ENCODE data around the gene DIP2C.

Gene DIP2C

DNA sequence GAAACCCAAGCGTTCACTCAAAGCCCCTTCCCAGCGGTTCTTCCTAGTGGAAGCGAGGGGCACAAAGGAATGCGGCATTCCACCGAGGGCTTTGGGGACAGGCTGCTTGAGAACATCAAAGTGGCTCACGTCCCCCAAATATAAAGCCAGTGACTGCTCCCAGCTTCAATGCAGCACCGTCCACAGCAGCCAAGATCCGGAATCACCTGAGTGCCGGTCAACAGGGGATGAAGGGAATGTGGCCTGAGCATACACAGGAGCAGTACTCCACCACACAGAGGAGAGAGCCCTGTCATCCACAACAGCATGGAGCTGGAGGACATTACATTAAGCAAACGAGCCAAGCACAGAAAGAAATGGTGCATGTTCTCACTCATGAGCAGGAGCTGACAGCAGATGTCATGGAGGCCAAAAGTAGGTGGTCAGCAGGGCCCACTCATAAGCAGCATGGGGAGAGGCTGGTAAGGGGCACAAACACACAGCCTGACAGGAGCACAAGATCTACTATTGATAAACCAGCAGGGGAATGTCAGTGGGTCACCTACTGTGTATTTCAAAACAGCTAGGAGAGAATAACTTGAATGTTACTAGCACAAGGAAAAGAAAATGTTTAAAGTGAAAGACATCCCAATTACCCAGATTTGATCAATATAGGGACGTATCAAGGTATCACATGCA is 79.5 kb downstream of the DIP2C start:
- DNase-seq (ENCODE audit: insufficient read length) (no peak), FAIRE-seq (no peak)
- TF ChIP-seq POLR2AphosphoS5 (IDR thresholded peaks at IDR 0.05; ENCODE audit: low read depth, low read length): no peak
- no peak for TF ChIP-seq TAF1 (IDR thresholded peaks at IDR 0.05; ENCODE audit: borderline replicate concordance, low read depth, low read length)

GRCh38 chr10:609262-609658 is 80.2 kb downstream of the DIP2C start:
- FAIRE-seq (no peak), DNase-seq (ENCODE audit: insufficient read length) (no peak)
- no peak for TF ChIP-seq POLR2A (IDR thresholded peaks at IDR 0.05; ENCODE audit: low read depth, low read length)
- TF ChIP-seq TAF1 (IDR thresholded peaks at IDR 0.05; ENCODE audit: borderline replicate concordance, low read depth, low read length): no peak
- no peak for TF ChIP-seq POLR2AphosphoS5 (IDR thresholded peaks at IDR 0.05; ENCODE audit: low read depth, low read length)

DNA sequence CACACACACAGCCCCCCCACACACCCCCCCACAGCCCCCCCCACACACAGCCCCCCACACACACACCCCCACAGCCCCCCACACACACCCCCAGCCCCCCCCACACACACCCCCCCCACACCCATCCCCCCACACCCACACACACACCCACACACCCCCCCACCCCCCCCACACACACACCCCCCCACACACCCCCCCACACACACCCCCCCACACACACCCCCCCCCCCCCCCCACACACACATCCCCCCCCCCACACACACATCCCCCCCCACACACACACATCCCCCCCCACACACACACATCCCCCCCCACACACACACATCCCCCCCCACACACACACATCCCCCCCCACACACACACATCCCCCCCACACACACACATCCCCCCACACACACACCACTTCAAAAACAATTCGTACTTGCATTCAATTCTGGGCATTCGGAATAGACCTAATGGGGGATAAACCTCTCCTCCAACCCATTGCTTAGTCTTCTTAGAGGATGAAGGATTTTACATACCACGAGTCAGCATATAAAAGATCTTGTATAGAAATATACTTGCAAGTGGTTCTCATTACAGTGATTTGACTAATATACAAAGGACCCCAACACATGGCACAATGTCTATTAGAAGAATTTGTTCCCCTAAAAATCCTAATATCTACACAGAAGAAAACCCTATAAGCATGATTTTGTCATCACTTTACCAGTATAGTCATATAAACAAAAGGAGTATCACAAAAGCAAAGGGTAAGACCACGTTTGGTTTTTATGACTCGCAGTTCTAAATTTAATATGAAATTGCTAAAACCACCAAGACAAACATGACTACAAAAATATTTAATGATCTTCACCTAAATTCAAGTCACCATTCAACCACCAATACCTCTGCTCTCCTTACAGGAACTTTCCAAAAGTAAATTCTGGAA is 80.9 kb downstream of the DIP2C start:
- no peak for TF ChIP-seq TAF1 (IDR thresholded peaks at IDR 0.05; ENCODE audit: borderline replicate concordance, low read depth, low read length)
- DNase-seq (ENCODE audit: insufficient read length): no peak
- FAIRE-seq: no peak

DNA sequence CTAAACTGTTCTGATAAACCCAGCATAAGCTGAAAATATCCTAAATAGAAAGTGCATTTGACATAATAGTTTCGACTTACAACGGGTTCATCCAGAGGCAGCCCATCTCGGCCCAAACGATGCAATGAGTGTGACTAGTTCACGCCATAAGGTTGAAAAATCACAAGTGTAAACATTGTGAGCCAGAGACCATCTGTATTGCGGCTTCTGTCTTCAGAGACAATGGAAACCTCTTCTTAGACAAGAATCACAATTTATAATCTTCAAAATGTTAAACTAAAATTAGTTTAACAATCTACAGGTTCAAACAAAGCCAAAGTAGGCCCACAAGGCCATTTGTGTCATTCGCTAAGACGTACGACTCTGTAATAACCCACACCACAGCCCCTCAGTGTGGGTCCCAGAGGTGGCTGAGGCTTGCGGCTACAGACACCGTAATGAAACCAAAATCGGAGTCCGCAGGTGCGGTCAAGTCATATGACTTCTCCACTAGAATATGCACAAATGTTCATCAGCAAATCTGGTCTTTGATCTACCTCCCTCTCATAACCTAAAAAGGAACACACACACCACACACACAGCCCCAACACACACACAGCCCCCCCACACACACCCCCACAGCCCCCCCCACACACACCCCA is 81.8 kb downstream of the DIP2C start:
- no peak for FAIRE-seq
- TF ChIP-seq TAF1 (IDR thresholded peaks at IDR 0.05; ENCODE audit: borderline replicate concordance, low read depth, low read length) (no peak), POLR2A (IDR thresholded peaks at IDR 0.05; ENCODE audit: low read depth, low read length) (no peak), POLR2AphosphoS5 (IDR thresholded peaks at IDR 0.05; ENCODE audit: low read depth, low read length) (no peak)

DNA sequence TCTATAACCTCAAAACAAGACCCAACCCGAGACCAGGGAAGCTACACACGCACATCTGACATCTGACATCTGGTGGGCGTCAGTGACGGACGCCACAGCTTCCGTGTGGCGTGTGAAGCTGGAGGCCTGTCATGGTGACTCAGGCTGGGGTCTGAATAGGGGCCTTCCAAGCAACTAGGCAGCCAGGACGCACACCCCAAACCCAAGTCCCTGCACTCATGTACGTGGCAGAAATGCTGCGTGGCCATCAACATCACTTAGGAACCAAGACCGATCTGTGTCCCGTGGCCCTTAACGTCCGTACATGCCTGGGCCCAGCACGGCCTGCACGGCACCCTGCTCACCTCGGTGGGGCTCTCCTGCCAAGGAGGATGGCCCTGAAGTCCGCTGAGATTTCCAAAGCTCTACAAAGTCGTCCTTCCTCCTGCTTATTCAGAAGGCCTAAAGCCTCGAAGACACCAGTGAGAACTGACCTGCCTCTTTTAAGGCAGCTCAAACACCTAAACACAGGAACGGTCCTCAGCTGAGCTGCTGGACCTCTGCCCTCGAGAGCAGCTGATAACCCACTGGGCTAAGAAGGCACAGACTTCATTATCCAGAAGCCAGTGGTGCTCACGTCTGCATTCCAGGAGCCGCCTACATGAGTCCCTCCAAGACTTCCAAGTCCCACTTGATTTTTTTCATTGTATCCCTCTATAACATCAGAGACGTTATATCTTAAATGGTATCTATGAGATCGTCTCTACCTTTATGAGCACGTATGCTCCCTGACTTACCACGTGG is 82.5 kb downstream of the DIP2C start:
- DNase-seq (ENCODE audit: insufficient read length): no peak
- no peak for TF ChIP-seq POLR2AphosphoS5 (IDR thresholded peaks at IDR 0.05; ENCODE audit: low read depth, low read length)
- TF ChIP-seq POLR2A (IDR thresholded peaks at IDR 0.05; ENCODE audit: low read depth, low read length): no peak
- TF ChIP-seq TAF1 (IDR thresholded peaks at IDR 0.05; ENCODE audit: borderline replicate concordance, low read depth, low read length): no peak
- FAIRE-seq: no peak

More for the DNA sequence above, 81.8 kb downstream of the DIP2C start:
- DNase-seq (ENCODE audit: insufficient read length): no peak

DNA sequence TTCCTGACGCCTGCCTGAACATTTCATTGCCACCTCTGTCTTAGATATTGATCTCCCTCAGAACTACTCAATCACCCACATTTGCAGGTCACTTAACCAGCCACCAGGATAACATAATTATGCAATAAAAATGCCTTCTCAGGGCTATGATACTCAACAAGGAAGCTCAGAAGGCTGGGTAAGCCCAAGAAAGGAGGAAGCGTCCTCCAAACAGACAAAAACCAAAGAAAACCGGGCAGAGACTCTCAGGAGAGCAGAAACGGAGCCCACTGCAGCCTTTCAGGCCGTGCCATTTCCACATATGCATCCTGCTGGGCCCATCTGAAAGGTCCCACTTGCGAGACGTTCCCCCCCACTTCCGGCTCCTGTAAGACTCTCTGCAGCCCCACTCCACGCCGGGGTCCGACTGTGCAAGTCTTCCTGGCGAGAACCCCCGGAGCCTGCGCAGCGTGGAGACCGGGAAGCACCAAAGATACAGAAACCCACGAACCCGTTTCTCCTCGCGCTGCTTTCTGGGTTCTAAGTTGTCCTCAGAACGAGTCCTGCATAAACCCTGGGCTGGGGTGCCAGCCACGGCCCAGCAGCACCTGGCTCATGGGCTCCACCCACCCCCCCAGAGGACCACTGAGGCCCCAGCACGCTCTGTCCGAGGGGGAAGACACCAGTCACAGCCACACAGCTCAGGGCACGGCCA is 83.7 kb downstream of the DIP2C start:
- DNase-seq (ENCODE audit: insufficient read length) (no peak), FAIRE-seq (no peak)
- TF ChIP-seq TAF1 (IDR thresholded peaks at IDR 0.05; ENCODE audit: borderline replicate concordance, low read depth, low read length) (no peak), POLR2AphosphoS5 (IDR thresholded peaks at IDR 0.05; ENCODE audit: low read depth, low read length) (no peak), POLR2A (IDR thresholded peaks at IDR 0.05; ENCODE audit: low read depth, low read length) (no peak)

- FAIRE-seq (no peak), DNase-seq (ENCODE audit: insufficient read length) (no peak)
- TF ChIP-seq TAF1 (IDR thresholded peaks at IDR 0.05; ENCODE audit: borderline replicate concordance, low read depth, low read length) (no peak), POLR2AphosphoS5 (IDR thresholded peaks at IDR 0.05; ENCODE audit: low read depth, low read length) (no peak), POLR2A (IDR thresholded peaks at IDR 0.05; ENCODE audit: low read depth, low read length) (no peak)
Measured at GRCh38 chr10:604716-605631, 84.5 kb downstream of the DIP2C start.

- no peak for DNase-seq (ENCODE audit: insufficient read length)
Measured at GRCh38 chr10:603745-604144, 85.7 kb downstream of the DIP2C start.

DNA sequence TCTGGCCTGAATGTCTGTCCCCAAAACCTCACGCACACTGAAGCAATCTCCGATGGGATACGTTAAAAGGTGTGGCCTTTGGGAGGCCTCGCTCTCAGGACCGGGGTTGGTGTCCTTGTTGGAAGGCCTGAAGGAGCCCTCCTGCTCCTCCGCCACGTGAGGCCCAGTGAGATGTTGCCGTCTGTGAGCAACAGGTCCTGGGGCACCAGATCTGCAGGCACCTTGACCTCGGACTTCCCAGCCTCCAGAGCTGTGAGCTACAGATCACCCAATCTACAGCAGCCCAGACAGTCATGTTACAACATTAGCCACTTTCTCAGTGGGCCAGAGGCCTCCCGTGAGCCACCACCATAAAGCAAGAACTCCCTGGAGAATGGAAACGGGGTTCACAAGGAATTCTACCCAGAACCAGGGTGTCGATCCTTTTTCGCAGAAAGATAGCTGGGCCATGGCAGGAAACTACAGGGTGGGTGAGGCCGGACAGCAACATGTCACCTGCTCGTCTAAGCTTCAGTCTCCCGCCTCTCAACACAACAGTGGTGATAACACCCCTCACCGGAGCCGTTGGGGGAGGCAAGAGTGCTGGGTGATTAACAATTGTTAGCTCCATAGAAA is 87.0 kb downstream of the DIP2C start:
- DNase-seq (ENCODE audit: insufficient read length) (no peak), FAIRE-seq (no peak)
- TF ChIP-seq POLR2A (IDR thresholded peaks at IDR 0.05; ENCODE audit: low read depth, low read length) (no peak), POLR2AphosphoS5 (IDR thresholded peaks at IDR 0.05; ENCODE audit: low read depth, low read length) (no peak), TAF1 (IDR thresholded peaks at IDR 0.05; ENCODE audit: borderline replicate concordance, low read depth, low read length) (no peak)

More at GRCh38 chr10:603745-604144, 85.7 kb downstream of the DIP2C start:
- no peak for FAIRE-seq
- TF ChIP-seq TAF1 (IDR thresholded peaks at IDR 0.05; ENCODE audit: borderline replicate concordance, low read depth, low read length): no peak
- no peak for TF ChIP-seq POLR2AphosphoS5 (IDR thresholded peaks at IDR 0.05; ENCODE audit: low read depth, low read length)
- no peak for TF ChIP-seq POLR2A (IDR thresholded peaks at IDR 0.05; ENCODE audit: low read depth, low read length)

All from GM12892 (cell line).